Parathyroid adenoma (tissue), 2 donors: ENCODE data around the gene P2RY12.

Experiments
- H2AFZ ChIP-seq: fragments of 300-600 bp; sonication (generic); one replicate; pipeline ENCODE4 v1.7.0; 2017; ENCODE audit warnings: antibody characterized with exemption, mild to moderate bottlenecking
- H3K27ac ChIP-seq: fragments of 300-600 bp; sonication (generic); one replicate; pipeline ENCODE4 v1.7.0; 2017
- H3K27me3 ChIP-seq: fragments of 300-600 bp; sonication (generic); one replicate; pipeline ENCODE4 v1.7.0; 2017; ENCODE audit warnings: low read length; ENCODE audit not compliant: control insufficient read depth, insufficient read depth
- H3K36me3 ChIP-seq: fragments of 300-600 bp; sonication (generic); one replicate; pipeline ENCODE4 v1.7.0; 2017; ENCODE audit warnings: low read length; ENCODE audit not compliant: control insufficient read depth, insufficient read depth
- H3K4me1 ChIP-seq: fragments of 300-600 bp; sonication (generic); one replicate; pipeline ENCODE4 v1.7.0; 2017; ENCODE audit warnings: control low read depth
- H3K4me2 ChIP-seq: fragments of 300-600 bp; sonication (generic); one replicate; pipeline ENCODE4 v1.7.0; 2017; ENCODE audit warnings: low read length
- H3K4me3 ChIP-seq: fragments of 300-600 bp; sonication (generic); one replicate; pipeline ENCODE4 v1.7.0; 2017; ENCODE audit warnings: low read depth, low read length
- H3K79me2 ChIP-seq: fragments of 300-600 bp; sonication (generic); one replicate; pipeline ENCODE4 v1.7.0; 2017; ENCODE audit warnings: control low read depth
- H3K9ac ChIP-seq: fragments of 300-600 bp; sonication (generic); one replicate; pipeline ENCODE4 v1.7.0; 2017; ENCODE audit warnings: mild to moderate bottlenecking
- H3K9me3 ChIP-seq: fragments of 300-600 bp; sonication (generic); one replicate; pipeline ENCODE4 v1.7.0; 2017; ENCODE audit warnings: low read length; ENCODE audit not compliant: control insufficient read depth
- TF ChIP-seq, protein P1 (sequence below): fragments of 300-600 bp; sonication (generic); IDR thresholded peaks from one replicate; pipeline ENCODE4 v1.7.0; 2017; ENCODE audit warnings: antibody characterized with exemption, mild to moderate bottlenecking
- donor health status: primary hyperparathyroidism.

The P2RY12 gene

DNA sequence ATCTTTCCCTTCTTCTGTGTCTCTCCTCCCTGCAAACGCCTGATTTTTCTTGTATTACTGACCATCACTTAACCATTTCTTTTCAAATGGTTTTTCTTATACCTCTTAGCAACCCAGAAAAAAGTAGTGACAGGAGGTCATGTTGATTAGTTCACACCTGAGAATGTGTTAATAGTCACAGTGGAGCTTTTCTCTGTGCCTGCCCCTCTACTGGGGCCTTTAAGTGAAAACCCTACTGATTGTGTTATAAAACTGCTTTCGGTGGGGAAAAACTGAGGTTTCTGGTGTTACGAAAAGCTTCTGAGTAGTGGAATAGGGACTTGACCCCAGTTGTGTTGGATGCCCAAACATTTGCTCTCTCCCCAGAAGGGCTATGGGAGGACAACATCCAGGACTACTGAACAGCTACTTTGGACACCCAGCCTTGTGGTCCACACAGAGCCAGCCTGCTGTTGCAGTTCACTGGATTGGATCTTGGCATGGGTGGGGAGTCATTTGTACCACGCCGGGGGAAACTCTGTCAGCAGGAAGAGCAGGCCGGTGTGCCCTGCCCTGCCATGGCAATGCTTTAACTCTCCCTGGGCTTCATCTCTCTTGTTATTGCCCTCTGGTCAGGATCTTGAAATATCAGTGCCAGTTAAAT is 78.3 kb downstream of the P2RY12 start:
- H3K9me3 ChIP-seq: no peaks in the 10 kb centered on the region
- H3K27me3 ChIP-seq: no peaks in the 10 kb centered on the region
- no peak overlapping the region for H3K27ac ChIP-seq
- H3K4me2 ChIP-seq: no peak overlapping the region
- H2AFZ ChIP-seq: no peak overlapping the region
- peaks cover 8% of the 10 kb centered on the region for H3K4me1 ChIP-seq
- H3K36me3 ChIP-seq: no peaks in the 10 kb centered on the region
- H3K9ac ChIP-seq: no peak overlapping the region
- no peaks in the 10 kb centered on the region for H3K79me2 ChIP-seq
- TF ChIP-seq, protein P1, sequence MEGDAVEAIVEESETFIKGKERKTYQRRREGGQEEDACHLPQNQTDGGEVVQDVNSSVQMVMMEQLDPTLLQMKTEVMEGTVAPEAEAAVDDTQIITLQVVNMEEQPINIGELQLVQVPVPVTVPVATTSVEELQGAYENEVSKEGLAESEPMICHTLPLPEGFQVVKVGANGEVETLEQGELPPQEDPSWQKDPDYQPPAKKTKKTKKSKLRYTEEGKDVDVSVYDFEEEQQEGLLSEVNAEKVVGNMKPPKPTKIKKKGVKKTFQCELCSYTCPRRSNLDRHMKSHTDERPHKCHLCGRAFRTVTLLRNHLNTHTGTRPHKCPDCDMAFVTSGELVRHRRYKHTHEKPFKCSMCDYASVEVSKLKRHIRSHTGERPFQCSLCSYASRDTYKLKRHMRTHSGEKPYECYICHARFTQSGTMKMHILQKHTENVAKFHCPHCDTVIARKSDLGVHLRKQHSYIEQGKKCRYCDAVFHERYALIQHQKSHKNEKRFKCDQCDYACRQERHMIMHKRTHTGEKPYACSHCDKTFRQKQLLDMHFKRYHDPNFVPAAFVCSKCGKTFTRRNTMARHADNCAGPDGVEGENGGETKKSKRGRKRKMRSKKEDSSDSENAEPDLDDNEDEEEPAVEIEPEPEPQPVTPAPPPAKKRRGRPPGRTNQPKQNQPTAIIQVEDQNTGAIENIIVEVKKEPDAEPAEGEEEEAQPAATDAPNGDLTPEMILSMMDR: no peak
- H3K4me3 ChIP-seq: no peak overlapping the region

DNA sequence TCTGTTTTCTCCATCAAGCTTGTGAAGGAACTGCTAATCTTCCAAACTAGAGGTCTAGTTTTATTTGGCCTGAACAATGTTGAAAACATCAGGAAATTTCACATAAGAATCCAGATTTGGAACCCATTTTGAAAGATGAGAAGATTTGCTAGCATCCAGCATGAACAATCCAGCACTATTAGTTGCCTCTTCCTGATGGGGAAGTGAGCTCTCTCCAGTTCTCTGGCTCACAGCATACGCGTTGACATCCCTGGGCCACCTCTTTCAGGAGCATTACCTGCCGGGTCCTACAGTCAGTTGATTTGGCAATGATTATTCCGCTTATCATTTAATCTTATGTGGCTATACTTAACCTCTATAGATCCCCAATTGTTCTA is 78.8 kb downstream of the P2RY12 start:
- H3K4me3 ChIP-seq: no peak overlapping the region
- H3K36me3 ChIP-seq: no peaks in the 10 kb centered on the region
- H3K27ac ChIP-seq: no peak overlapping the region
- no peaks in the 10 kb centered on the region for H3K27me3 ChIP-seq
- no peaks in the 10 kb centered on the region for H3K79me2 ChIP-seq
- no peak overlapping the region for H3K4me2 ChIP-seq
- H3K9me3 ChIP-seq: no peaks in the 10 kb centered on the region
- no peak overlapping the region for H3K9ac ChIP-seq
- H3K4me1 ChIP-seq: peaks cover 8% of the 10 kb centered on the region
- H2AFZ ChIP-seq: peak overlapping the region; percentile 38
- TF ChIP-seq, protein P1: no peak

DNA sequence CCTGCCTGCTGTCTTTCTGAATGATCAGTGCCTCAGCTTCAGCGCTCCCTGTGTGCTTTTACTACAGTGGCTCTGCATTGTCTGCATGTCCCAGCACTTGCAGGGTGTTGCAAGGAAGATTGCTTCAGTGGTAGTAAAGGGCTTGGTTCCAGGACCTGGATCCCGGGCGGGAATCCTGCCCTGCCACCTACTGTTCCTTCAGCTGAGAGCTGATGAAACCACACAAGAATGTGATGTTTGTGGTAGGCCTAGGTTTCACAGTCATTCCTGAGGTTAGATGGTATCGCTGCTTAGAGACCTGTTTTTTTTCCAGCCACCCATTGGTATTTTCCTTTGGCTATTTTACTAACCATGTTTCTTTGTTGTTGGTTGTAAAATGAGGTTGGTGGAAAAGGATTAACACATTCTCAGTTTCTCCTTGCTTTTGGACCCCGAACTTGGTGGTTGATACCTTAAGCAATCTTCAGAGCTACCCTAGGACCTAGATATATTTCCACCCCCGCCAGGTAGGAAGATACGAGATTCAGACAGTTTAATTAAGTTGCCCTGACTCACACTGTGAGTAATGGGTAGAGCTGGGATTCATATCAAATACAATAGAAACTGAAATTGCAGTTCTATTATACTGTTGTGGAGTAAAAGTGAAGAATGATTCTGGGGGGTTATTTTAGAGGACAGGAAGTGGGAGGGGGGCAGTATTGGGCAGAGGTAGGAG is 79.3 kb downstream of the P2RY12 start:
- no peak overlapping the region for H3K4me2 ChIP-seq
- H3K9ac ChIP-seq: no peak overlapping the region
- H3K27me3 ChIP-seq: no peaks in the 10 kb centered on the region
- no peak overlapping the region for H3K4me3 ChIP-seq
- H3K27ac ChIP-seq: no peak overlapping the region
- H3K4me1 ChIP-seq: peaks cover 8% of the 10 kb centered on the region
- H3K36me3 ChIP-seq: no peaks in the 10 kb centered on the region
- H2AFZ ChIP-seq: peak overlapping the region; percentile 38
- H3K79me2 ChIP-seq: no peaks in the 10 kb centered on the region
- TF ChIP-seq, protein P1: peak; percentile 40
- H3K9me3 ChIP-seq: no peaks in the 10 kb centered on the region

DNA sequence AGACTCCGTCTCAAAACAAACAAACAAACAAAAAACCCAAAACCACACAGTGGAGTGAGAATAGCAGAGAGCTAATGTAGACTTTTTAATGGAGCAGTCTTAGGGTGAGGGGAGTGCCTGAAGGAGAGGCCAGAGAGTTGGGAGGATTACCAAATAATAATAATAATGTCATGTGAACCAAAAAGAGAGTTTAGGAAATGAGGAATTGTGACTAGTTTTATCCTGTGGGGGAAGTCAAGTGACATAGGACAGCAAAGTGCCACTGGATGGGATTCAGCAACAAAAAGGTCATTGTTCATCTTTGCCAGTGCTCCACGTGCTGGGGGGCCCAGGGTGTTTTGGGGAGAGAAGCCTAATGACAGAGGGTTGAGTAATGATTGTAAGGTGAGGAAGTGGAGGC is 80.8 kb downstream of the P2RY12 start:
- TF ChIP-seq, protein P1: no peak
- no peaks in the 10 kb centered on the region for H3K79me2 ChIP-seq
- H3K36me3 ChIP-seq: no peaks in the 10 kb centered on the region
- H3K4me2 ChIP-seq: no peak overlapping the region
- H3K9me3 ChIP-seq: no peaks in the 10 kb centered on the region
- no peak overlapping the region for H2AFZ ChIP-seq
- no peak overlapping the region for H3K9ac ChIP-seq
- peaks cover 8% of the 10 kb centered on the region for H3K4me1 ChIP-seq
- H3K27ac ChIP-seq: no peak overlapping the region
- H3K27me3 ChIP-seq: no peaks in the 10 kb centered on the region
- H3K4me3 ChIP-seq: no peak overlapping the region

DNA sequence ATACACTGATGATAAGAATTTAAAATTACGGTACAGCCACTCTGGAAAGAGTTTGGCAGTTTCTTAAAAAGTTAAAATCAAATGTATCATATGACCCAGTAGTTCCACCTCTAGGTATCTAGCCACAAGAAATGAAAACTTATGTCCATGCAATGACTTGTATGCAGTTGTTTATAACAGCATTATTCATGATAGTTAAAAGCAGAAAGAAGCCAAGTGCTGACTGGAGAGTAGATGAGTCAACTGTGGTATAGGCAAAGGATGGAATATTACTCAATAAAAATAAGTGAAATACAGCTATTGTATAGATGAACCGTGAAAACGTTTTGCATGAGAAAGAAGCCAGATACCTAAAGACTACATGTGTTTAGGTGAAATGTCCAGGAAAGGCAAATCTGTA is 82.8 kb downstream of the P2RY12 start:
- Histone ChIP-seq H3K27ac (no peak overlapping the region), H2AFZ (no peak overlapping the region), H3K9ac (no peak overlapping the region), H3K4me1 (peaks cover 8% of the 10 kb centered on the region), H3K4me2 (no peak overlapping the region), H3K36me3 (no peaks in the 10 kb centered on the region), H3K4me3 (no peak overlapping the region), H3K27me3 (no peaks in the 10 kb centered on the region), H3K9me3 (no peaks in the 10 kb centered on the region), H3K79me2 (no peaks in the 10 kb centered on the region)
- TF ChIP-seq, protein P1: no peak
